ENCODE measurements around the gene CSNK2A2. TPM values are rescaled to one million over a fixed set of nuclear protein-coding genes. Genes with fewer than 3 reads are reported as not detected.

The CSNK2A2 gene
- total RNA-seq, 2 experiments from 2014 or later, result 113 to 114 TPM

DNA sequence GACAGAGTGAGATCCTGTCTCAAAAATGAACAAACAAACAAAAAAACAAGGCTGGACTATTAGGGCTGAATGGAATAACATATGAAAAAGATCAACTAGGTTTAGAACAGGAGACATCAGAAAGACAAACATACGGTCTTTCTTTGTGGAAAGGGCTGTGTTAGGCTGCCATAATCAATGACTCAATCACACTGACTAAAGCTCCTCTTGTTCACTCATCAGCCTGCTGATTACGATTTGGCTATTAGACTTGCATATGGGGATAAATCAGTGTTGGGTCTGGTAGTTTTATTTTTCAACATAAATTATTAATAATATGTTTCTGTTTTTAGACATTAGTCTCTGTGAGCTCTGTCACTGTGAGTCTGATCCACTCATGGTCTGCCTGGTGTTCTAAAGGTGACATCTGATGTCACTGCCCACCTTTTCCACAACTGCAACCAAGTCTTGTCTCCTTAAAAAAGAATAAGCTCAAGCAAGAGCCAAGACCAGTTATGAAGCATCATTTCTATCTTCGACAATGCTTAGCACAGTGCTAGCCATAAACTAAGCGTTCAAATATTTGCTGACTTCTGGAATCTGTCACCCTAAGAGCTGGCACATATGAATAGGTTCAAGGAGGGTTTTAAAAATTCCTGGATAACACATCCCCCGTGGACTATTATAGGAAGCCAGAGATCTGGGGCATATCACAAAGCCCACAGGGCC is 79.0 kb downstream of the CSNK2A2 start:
- no peak for DNase-seq
- no peaks in the 10 kb centered on the region for H3K27me3 Mint-ChIP-seq
- H3K4me3 Mint-ChIP-seq, result no peak overlapping the region
- no peak overlapping the region for H3K27ac Mint-ChIP-seq
- H3K36me3 Mint-ChIP-seq, result peaks cover 16% of the 10 kb centered on the region
- H3K9me3 Mint-ChIP-seq, result no peaks in the 10 kb centered on the region
- peaks cover 28% of the 10 kb centered on the region for H3K4me1 Mint-ChIP-seq

DNA sequence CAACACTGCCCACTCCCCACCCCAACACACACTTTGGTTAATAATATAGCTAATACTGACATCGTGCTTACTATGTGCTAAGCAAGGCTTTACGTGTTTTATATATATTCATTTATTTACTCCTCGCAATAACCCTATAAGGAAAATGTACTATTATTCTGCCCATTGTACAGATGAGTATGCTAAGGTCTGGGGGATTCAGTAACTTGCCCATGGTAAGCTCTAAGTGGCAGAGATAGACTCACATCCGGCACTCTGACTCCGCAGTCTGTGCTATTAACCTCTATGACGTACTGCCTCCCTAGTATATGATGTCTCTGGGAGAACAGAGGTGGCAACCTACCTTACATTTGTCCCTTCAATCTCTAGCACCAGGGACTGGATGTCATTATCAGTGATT is 81.4 kb downstream of the CSNK2A2 start:
- peaks cover 31% of the 10 kb centered on the region for H3K36me3 Mint-ChIP-seq
- DNase-seq, result no peak
- no peak overlapping the region for H3K27ac Mint-ChIP-seq
- H3K4me3 Mint-ChIP-seq, result no peak overlapping the region
- H3K27me3 Mint-ChIP-seq, result no peaks in the 10 kb centered on the region
- H3K9me3 Mint-ChIP-seq, result no peaks in the 10 kb centered on the region
- peaks cover 15% of the 10 kb centered on the region for H3K4me1 Mint-ChIP-seq

DNA sequence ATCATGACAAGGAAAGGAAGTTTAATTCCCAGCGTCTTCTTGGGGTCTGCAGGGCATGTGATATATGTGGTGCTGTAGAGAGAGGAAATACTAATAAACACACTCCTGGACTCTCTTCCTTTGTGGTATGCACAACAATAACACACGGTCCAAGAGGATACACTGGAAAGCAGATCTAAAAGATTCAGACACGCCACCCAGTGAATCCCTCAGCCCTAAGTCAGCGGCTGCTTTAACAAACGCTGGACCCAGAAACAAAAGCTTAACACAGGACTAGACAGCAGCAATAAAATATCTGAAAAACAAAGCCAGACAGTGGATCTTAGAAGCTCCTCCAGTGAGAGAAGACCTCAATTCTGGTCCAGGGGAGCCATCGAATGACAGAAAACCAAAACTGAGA is 81.8 kb downstream of the CSNK2A2 start:
- Mint-ChIP-seq H3K4me1 (peaks cover 12% of the 10 kb centered on the region), H3K27me3 (no peaks in the 10 kb centered on the region), H3K4me3 (no peak overlapping the region), H3K9me3 (no peaks in the 10 kb centered on the region), H3K27ac (no peak overlapping the region), H3K36me3 (peaks cover 31% of the 10 kb centered on the region)
- no peak for DNase-seq

DNA sequence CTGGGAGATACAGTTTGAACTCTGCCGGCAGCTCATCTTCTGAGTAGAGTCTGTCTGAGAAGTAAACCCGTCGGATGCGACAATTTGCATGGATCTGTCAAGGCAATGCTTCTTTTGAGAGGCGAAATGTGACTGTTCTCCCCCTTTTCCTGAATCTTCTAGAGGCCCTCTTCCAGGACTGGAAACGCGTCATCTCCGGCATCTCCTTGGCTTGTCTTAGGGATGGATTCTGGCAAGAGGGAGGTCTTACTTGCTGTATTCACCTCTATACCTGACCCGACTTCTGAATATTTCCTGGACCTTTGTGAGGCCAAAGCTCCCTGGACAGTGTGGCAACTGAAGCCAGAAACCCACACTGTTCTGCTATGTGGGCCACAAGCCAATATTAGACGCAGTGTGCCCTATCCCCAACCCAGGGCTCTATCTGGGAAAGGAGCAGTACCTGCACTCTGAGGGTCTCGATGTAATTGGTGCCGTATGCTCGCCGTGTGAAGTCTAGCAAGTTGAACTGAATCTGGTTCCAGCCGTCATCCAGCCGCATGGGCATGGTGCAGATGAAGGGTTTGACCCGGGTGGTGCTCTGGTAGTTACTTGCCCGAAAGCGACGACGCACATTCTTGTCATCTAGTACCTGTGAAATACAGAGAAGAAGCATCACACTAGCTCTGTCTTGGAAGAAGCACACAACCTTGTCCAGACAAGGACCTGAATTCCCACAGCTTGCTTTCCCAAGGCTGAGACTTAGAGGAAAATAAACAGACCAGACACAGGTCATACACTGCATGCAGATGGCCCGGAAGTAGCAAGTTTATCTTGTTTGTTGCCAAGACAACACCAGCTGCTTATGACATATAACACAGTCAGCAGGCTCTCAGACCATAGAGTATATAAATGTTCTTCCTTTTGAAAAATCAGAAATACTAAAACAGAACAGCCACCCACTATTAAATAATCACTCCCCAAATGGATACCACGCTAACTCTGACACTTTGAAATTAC is 82.8 kb downstream of the CSNK2A2 start:
- no peak for DNase-seq

DNA sequence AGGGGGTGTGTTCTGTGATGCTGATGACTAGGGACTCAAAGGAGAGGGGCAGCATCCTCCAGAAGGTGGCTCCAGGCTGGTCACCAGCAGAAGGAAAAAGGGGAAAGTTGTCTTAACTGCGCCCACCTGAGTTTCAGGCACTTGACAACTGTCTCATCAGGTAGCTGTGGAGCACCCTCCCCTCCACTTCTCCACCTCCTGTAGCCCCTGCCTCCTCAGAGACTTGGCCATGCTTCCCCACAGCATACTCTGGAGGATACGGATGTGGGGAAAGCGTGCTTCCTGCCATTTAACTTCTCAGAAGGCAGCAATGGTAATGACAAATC is 86.6 kb downstream of the CSNK2A2 start:
- peaks cover 31% of the 10 kb centered on the region for H3K36me3 Mint-ChIP-seq
- DNase-seq, result no peak
- H3K27ac Mint-ChIP-seq, result no peak overlapping the region
- no peaks in the 10 kb centered on the region for H3K4me1 Mint-ChIP-seq
- no peak overlapping the region for H3K4me3 Mint-ChIP-seq
- no peaks in the 10 kb centered on the region for H3K9me3 Mint-ChIP-seq
- H3K27me3 Mint-ChIP-seq, result no peaks in the 10 kb centered on the region

More for the DNA sequence above, 82.8 kb downstream of the CSNK2A2 start:
- H3K9me3 Mint-ChIP-seq, result no peaks in the 10 kb centered on the region
- no peaks in the 10 kb centered on the region for H3K27me3 Mint-ChIP-seq
- H3K4me3 Mint-ChIP-seq, result no peak overlapping the region
- H3K4me1 Mint-ChIP-seq, result peaks cover 3% of the 10 kb centered on the region
- no peak overlapping the region for H3K27ac Mint-ChIP-seq
- peaks cover 31% of the 10 kb centered on the region for H3K36me3 Mint-ChIP-seq

DNA sequence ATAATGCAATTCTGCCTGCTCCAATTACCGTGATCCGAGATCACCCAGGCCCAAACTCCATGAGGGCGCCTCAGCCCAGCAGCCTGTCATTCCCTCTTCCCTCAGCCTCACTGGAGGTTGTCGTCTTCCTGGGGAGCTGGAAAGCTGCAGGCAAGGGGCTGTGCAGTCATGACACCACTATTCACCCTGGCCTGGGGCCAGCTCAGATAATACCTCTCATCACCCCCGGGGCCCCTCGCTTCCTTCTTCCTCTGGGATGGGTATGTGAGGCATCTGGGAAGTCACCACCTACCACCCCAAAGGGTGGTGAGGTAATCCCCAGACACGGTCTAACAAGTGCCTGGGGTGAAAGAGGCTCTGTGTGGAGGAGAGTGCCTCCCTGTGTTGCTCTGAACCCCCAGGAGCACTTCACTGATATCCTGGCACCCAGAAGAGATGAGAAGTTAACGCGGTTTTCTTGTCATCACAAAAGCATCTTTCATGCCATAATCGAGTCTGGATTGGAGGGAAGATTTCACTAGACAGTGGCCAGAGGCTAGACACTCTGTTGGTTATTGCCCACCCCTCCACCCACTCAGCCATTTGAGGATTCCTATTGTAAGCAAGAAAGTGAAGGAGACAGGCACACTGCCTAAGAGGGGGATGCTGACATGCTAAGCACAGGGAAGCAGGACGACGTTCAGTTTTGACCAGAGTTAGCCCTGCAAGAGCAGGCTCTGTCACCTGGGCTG is 87.2 kb downstream of the CSNK2A2 start:
- no peak for DNase-seq
- no peak overlapping the region for H3K4me3 Mint-ChIP-seq
- peaks cover 31% of the 10 kb centered on the region for H3K36me3 Mint-ChIP-seq
- no peak overlapping the region for H3K27ac Mint-ChIP-seq
- H3K9me3 Mint-ChIP-seq, result no peaks in the 10 kb centered on the region
- no peaks in the 10 kb centered on the region for H3K27me3 Mint-ChIP-seq
- H3K4me1 Mint-ChIP-seq, result no peaks in the 10 kb centered on the region

DNA sequence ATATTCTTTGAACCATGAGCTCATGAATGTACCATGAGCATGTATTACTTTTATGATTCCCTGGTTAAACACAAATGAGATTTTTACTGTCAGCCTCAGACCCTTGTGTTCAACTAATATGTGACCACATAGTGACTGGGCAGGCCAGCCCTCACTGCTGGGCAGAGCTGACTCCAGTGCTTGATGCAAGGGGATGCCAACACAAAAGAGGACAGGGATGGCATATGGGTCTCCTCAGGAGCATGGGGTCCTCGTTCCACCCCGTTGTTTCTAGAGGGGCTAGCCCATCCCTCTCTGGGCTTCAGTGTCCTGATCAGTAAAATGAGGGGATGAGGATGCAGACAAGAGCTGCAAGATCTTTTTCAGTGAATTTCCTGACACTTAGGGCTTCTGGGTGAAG is 88.0 kb downstream of the CSNK2A2 start:
- Mint-ChIP-seq H3K27ac (no peak overlapping the region), H3K4me3 (no peak overlapping the region)

DNA sequence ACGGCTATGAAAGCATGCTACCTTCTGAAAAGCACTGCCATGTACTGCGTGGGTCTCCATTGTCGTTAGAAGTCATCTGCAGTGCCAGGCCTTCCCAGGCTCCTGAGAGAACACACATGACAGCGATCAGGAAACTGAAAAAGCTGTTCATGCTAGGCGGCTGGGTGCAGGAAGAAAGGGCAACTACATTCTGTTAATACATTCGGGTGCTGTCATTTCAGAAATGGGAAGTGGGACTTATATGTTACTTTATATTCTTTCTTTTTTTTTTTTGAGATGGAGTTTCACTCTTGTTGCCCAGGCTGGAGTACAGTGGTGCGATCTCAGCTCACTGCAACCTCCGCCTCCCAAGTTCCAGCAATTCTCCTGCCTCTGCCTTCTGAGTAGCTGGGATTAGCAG is 88.6 kb downstream of the CSNK2A2 start:
- H3K4me3 Mint-ChIP-seq, result no peak overlapping the region
- no peaks in the 10 kb centered on the region for H3K9me3 Mint-ChIP-seq
- H3K36me3 Mint-ChIP-seq, result peaks cover 20% of the 10 kb centered on the region
- DNase-seq, result no peak
- no peaks in the 10 kb centered on the region for H3K27me3 Mint-ChIP-seq
- H3K27ac Mint-ChIP-seq, result no peak overlapping the region
- no peaks in the 10 kb centered on the region for H3K4me1 Mint-ChIP-seq

More for the DNA sequence above, 88.0 kb downstream of the CSNK2A2 start:
- DNase-seq, result no peak
- H3K27me3 Mint-ChIP-seq, result no peaks in the 10 kb centered on the region
- H3K36me3 Mint-ChIP-seq, result peaks cover 25% of the 10 kb centered on the region
- H3K4me1 Mint-ChIP-seq, result no peaks in the 10 kb centered on the region
- H3K9me3 Mint-ChIP-seq, result no peaks in the 10 kb centered on the region

Other genes starting within 250 kb of the CSNK2A2 start
- gene CNGB1, start 227.0 kb downstream of the CSNK2A2 start, total RNA-seq, result not detected
- 1 to 10 TPM; 6.8 to 7.2 TPM for gene ZNF319, start 197.4 kb downstream of the CSNK2A2 start, total RNA-seq
- gene USB1, start 196.7 kb downstream of the CSNK2A2 start, total RNA-seq, result 10 to 100 TPM; 52.6 to 54.2 TPM
- under 1 TPM; 0.12 to 0.25 TPM for gene MMP15, start 172.4 kb downstream of the CSNK2A2 start, total RNA-seq
- 10 to 100 TPM; 57.6 to 59.3 TPM for gene CFAP20, start 68.7 kb downstream of the CSNK2A2 start, total RNA-seq
- not detected for gene PRSS54, start 96.9 kb upstream of the CSNK2A2 start, total RNA-seq
- 10 to 100 TPM; 28.5 to 29.3 TPM for gene GINS3, start 194.4 kb upstream of the CSNK2A2 start, total RNA-seq